Prostate gland (tissue), 2 donors: ENCODE data around the gene RHPN2.

Experiments
- CTCF ChIP-seq, 4 experiments: fragments of 200-600 bp in 2 of 4; fragments of 450-650 bp in 2 of 4; sonication (generic) in 2 of 4; IDR thresholded peaks; 1 replicate in 3 of 4; 2 replicates in 1 of 4; pipeline ENCODE4 v1.5.1; 2016 to 2019; ENCODE audit warnings: antibody characterized with exemption in 4 of 4, mild to moderate bottlenecking in 2 of 4, moderate library complexity in 2 of 4
- POLR2A ChIP-seq: fragments of 450-650 bp; IDR thresholded peaks from one replicate; pipeline ENCODE4 v1.6.1; 2016; ENCODE audit warnings: antibody characterized with exemption, mild to moderate bottlenecking
- POLR2AphosphoS5 ChIP-seq: sonication (generic); formaldehyde crosslinking; IDR thresholded peaks from one replicate; pipeline ENCODE4 v1.6.1; 2017; ENCODE audit warnings: antibody characterized with exemption

- no peak for TF ChIP-seq POLR2AphosphoS5
- no peak for TF ChIP-seq POLR2A
- TF ChIP-seq CTCF (IDR thresholded peaks at IDR 0.05) = no peak
Measured at GRCh38 chr19:32971012-32971595, 93.6 kb downstream of the RHPN2 start.
